Measurements from ENCODE around the gene CLBA1. TPM values are rescaled to one million over a fixed set of nuclear protein-coding genes. Genes with fewer than 3 reads are reported as not detected.
"Not testable (repeated sequence)": the region's sequence is repeated elsewhere in the genome, so short reads cannot be mapped to it uniquely, and the experiment has no call there.

Gene CLBA1
- total RNA-seq, 1 donor from 2014 or later = 7.7 TPM

DNA sequence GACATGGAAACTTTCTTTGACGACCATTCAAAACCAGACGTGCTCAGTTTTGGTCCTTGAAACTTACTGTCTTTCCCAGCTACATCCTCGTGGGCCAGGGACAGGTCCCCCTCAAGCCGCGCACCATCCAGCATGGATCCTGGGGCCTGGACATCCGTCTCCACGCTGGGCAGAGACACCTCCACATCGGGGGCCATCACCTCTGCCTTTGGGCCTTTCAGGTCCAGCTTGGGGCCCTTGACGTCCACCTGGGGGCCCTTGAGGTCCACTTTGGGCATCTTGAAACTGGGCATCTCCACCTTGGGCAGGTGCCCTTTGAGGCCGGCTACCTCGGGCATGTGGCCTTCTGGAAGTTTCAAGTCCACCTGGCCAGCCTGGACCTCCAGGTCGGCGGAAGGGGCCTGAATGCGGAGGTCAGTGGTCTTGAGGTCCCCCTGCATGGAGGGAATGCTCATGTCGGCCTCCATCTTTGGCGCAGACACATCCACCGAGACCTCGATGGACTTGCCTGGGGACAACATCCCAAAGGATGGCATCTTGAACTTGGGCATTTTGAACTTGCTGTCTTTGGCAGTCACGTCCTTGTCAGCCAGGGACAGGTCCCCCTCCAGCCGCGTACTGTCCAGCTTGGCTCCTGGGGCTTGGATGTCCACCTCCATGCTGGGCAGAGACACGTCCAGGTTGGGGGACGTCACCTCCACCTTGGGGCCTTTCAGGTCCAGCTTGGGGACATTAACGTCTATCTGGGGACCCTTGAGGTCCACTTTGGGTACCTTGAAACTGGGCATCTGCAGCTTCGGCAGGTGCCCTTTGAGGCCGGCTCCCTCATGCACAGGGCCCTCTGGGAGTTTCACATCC lies 43.9 kb upstream of the CLBA1 start:
- Mint-ChIP-seq H3K9me3 (ENCODE audit: unreplicated experiment) (no peaks in the 10 kb centered on the region), H3K4me1 (ENCODE audit: unreplicated experiment) (no peaks in the 10 kb centered on the region), H3K36me3 (ENCODE audit: unreplicated experiment) (peaks cover 19% of the 10 kb centered on the region), H3K27me3 (ENCODE audit: unreplicated experiment) (no peaks in the 10 kb centered on the region), H3K27ac (ENCODE audit: unreplicated experiment) (no peak overlapping the region), H3K4me3 (ENCODE audit: unreplicated experiment) (no peak overlapping the region)
- DNase-seq (ENCODE audit: extremely low spot score, unreplicated experiment) = no peak
- TF ChIP-seq, protein P1, sequence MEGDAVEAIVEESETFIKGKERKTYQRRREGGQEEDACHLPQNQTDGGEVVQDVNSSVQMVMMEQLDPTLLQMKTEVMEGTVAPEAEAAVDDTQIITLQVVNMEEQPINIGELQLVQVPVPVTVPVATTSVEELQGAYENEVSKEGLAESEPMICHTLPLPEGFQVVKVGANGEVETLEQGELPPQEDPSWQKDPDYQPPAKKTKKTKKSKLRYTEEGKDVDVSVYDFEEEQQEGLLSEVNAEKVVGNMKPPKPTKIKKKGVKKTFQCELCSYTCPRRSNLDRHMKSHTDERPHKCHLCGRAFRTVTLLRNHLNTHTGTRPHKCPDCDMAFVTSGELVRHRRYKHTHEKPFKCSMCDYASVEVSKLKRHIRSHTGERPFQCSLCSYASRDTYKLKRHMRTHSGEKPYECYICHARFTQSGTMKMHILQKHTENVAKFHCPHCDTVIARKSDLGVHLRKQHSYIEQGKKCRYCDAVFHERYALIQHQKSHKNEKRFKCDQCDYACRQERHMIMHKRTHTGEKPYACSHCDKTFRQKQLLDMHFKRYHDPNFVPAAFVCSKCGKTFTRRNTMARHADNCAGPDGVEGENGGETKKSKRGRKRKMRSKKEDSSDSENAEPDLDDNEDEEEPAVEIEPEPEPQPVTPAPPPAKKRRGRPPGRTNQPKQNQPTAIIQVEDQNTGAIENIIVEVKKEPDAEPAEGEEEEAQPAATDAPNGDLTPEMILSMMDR (IDR thresholded peaks at IDR 0.05) = no peak

DNA sequence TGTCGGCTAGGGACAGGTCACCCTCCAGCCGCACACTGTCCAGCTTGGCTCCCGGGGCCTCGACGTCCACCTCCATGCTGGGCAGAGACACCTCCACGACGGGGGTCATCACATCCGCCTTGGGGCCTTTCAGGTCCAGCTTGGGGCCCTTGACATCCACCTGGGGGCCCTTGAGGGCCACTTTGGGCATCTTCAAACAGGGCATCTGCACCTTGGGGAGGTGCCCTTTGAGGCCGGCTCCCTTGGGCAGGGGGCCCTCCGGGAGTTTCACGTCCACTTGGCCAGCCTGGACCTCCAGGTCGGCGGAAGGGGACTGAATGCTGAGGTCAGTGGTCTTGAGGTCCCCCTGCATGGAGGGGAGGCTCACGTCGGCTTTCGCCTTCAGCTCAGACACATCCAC lies 43.0 kb upstream of the CLBA1 start:
- TF ChIP-seq, protein P1 (IDR thresholded peaks at IDR 0.05) = no peak
- Mint-ChIP-seq H3K4me1 (ENCODE audit: unreplicated experiment) (no peaks in the 10 kb centered on the region), H3K36me3 (ENCODE audit: unreplicated experiment) (peaks cover 21% of the 10 kb centered on the region), H3K9me3 (ENCODE audit: unreplicated experiment) (no peaks in the 10 kb centered on the region), H3K4me3 (ENCODE audit: unreplicated experiment) (no peak overlapping the region), H3K27ac (ENCODE audit: unreplicated experiment) (no peak overlapping the region), H3K27me3 (ENCODE audit: unreplicated experiment) (no peaks in the 10 kb centered on the region)
- no peak for DNase-seq (ENCODE audit: extremely low spot score, unreplicated experiment)

DNA sequence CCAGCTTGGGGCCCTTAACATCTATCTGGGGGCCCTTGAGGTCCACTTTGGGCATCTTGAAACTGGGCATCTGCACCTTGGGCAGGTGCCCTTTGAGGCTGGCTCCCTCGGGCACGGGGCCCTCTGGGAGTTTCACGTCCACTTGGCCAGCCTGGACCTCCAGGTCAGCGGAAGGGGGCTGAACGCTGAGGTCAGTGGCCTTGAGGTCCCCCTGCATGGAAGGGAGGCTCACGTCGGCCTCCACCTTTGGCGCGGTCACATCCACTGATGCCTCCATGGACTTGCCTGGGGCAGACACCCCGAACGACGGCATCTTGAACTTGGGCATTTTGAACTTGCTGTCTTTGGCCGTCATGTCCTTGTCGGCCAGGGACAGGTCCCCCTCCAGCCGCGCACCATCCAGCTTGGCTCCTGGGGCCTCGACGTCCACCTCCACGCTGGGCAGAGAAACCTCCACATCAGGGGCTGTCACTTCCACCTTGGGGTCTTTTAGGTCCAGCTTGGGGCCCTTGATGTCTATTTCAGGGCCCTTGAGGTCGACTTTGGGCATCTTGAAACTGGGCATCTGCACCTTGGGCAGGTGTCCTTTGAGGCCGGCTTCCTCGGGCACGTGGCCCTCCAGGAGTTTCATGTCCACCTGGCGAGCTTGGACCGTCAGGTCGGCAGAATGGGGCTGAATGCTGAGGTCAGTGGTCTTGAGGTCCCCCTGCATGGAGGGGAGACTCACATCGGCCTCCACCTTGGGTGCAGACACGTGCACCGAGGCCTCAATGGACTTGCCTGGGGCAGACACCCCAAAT lies 42.2 kb upstream of the CLBA1 start:
- H3K27me3 Mint-ChIP-seq (ENCODE audit: unreplicated experiment); DNase-seq (ENCODE audit: extremely low spot score, unreplicated experiment): not testable (repeated sequence)

DNA sequence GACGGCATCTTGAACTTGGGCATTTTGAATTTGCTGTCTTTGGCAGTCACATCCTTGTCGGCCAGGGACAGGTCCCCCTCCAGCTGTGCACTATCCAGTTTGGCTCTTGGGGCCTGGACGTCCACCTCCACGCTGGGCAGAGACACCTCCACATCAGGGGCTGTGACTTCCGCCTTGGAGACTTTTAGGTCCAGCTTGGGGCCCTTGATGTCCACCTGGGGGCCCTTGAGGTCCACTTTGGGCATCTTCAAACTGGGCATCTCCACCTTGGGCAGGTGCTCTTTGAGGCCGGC lies 41.6 kb upstream of the CLBA1 start:
- not testable (repeated sequence) for H3K4me1 Mint-ChIP-seq (ENCODE audit: unreplicated experiment); DNase-seq (ENCODE audit: extremely low spot score, unreplicated experiment); H3K9me3 Mint-ChIP-seq (ENCODE audit: unreplicated experiment); H3K27ac Mint-ChIP-seq (ENCODE audit: unreplicated experiment); H3K4me3 Mint-ChIP-seq (ENCODE audit: unreplicated experiment); H3K27me3 Mint-ChIP-seq (ENCODE audit: unreplicated experiment)
- H3K36me3 Mint-ChIP-seq (ENCODE audit: unreplicated experiment) = peaks cover 22% of the 10 kb centered on the region

More for the DNA sequence above, 42.2 kb upstream of the CLBA1 start:
- H3K36me3 Mint-ChIP-seq (ENCODE audit: unreplicated experiment) = peaks cover 22% of the 10 kb centered on the region
- not testable (repeated sequence) for H3K4me1 Mint-ChIP-seq (ENCODE audit: unreplicated experiment); H3K27ac Mint-ChIP-seq (ENCODE audit: unreplicated experiment); H3K9me3 Mint-ChIP-seq (ENCODE audit: unreplicated experiment); H3K4me3 Mint-ChIP-seq (ENCODE audit: unreplicated experiment)

DNA sequence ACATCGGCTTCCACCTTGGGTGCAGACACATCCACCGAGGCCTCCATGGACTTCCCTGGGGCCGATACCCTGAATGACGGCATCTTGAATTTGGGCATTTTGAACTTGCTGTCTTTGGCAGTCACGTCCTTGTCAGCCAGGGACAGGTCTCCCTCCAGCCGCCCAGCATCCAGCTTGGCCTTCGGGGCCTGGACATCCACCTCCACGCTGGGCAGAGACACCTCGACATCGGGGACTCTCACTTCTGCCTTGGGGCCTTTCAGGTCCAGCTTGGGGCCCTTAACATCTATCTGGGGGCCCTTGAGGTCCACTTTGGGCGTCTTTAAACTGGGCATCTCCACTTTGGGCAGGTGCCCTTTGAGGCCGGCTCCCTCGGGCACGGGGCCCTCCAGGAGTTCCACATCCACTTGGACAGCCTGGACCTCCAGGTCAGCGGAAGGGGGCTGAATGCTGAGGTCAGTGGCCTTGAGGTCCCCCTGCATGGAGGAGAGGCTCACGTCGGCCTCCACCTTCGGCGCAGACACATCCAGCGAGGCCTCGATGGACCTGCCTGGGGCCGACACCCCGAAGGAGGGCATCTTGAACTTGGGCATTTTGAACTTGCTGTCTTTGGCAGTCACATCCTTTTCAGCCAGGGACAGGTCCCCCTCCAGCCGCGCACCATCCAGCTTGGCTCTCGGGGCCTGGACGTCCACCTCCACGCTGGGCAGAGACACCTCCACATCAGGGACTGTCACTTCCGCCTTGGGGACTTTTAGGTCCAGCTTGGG lies 41.0 kb upstream of the CLBA1 start:
- H3K9me3 Mint-ChIP-seq (ENCODE audit: unreplicated experiment); H3K4me1 Mint-ChIP-seq (ENCODE audit: unreplicated experiment); H3K4me3 Mint-ChIP-seq (ENCODE audit: unreplicated experiment); DNase-seq (ENCODE audit: extremely low spot score, unreplicated experiment); H3K27me3 Mint-ChIP-seq (ENCODE audit: unreplicated experiment); H3K27ac Mint-ChIP-seq (ENCODE audit: unreplicated experiment): not testable (repeated sequence)
- H3K36me3 Mint-ChIP-seq (ENCODE audit: unreplicated experiment) = peaks cover 22% of the 10 kb centered on the region

DNA sequence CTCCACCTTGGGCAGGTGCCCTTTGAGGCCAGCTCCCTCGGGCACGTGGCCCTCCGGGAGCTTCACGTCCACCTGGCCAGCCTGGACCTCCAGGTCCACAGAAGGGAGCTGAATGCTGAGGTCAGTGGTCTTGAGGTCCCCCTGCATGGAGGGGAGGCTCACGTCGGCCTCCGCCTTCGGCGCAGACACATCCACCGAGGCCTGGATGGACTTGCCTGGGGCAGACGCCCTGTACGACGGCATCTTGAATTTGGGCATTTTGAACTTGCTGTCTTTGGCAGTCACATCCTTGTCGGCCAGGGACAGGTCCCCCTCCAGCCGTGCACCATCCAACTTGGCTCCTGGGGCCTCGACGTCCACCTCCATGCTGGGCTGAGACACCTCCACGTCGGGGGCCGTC lies 40.3 kb upstream of the CLBA1 start:
- not testable (repeated sequence) for H3K27ac Mint-ChIP-seq (ENCODE audit: unreplicated experiment); H3K4me3 Mint-ChIP-seq (ENCODE audit: unreplicated experiment); H3K9me3 Mint-ChIP-seq (ENCODE audit: unreplicated experiment)

DNA sequence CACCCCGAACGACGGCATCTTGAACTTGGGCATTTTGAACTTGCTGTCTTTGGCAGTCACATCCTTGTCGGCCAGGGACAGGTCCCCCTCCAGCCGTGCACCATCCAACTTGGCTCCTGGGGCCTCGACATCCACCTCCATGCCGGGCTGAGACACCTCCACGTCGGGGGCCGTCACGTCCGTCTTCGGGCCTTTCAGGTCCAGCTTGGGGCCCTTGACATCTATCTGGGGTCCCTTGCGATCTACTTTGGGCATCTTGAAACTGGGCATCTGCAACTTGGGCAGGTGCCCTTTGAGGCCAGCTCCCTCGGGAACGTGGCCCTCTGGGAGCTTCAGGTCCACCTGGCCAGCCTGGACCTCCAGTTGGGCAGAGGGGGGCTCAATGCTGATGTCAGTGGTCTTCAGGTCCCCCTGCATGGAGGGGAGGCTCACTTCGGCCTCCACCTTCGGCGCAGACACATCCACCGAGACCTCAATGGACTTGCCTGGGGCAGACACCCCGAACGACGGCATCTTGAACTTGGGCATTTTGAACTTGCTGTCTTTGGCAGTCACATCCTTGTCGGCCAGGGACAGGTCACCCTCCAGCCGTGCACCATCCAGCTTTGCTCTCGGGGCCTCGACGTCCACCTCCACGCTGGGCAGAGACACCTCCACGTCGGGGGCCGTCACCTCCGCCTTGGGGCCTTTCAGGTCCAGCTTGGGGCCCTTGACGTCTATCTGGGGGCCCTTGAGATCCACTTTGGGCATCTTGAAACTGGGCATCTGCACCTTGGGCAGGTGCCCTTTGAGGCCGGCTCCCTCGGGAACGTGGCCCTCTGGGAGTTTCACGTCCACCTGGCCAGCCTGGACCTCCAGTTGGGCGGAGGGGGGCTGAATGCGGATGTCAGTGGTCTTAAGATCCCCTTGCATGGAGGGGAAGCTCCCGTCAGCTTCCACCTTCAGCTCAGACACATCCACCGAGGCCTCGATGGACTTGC lies 39.3 kb upstream of the CLBA1 start:
- not testable (repeated sequence) for DNase-seq (ENCODE audit: extremely low spot score, unreplicated experiment); H3K4me3 Mint-ChIP-seq (ENCODE audit: unreplicated experiment); H3K27me3 Mint-ChIP-seq (ENCODE audit: unreplicated experiment); H3K4me1 Mint-ChIP-seq (ENCODE audit: unreplicated experiment); H3K27ac Mint-ChIP-seq (ENCODE audit: unreplicated experiment); H3K9me3 Mint-ChIP-seq (ENCODE audit: unreplicated experiment)
- peaks cover 19% of the 10 kb centered on the region for H3K36me3 Mint-ChIP-seq (ENCODE audit: unreplicated experiment)

More for the DNA sequence above, 40.3 kb upstream of the CLBA1 start:
- not testable (repeated sequence) for H3K27me3 Mint-ChIP-seq (ENCODE audit: unreplicated experiment); DNase-seq (ENCODE audit: extremely low spot score, unreplicated experiment); H3K4me1 Mint-ChIP-seq (ENCODE audit: unreplicated experiment)
- peaks cover 22% of the 10 kb centered on the region for H3K36me3 Mint-ChIP-seq (ENCODE audit: unreplicated experiment)

DNA sequence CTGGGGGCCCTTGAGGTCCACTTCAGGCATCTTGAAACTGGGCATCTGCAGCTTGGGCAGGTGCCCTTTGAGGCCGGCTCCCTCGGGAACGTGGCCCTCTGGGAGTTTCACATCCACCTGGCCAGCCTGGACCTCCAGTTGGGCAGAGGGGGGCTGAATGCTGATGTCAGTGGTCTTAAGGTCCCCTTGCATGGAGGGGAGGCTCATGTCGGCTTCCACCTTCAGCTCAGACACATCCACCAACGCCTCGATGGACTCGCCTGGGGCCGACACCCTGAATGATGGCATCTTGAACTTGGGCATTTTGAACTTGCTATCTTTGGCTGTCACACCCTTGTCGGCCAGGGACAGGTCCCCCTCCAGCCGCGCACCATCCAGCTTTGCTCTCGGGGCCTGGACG lies 38.4 kb upstream of the CLBA1 start:
- not testable (repeated sequence) for DNase-seq (ENCODE audit: extremely low spot score, unreplicated experiment); H3K4me3 Mint-ChIP-seq (ENCODE audit: unreplicated experiment); H3K27ac Mint-ChIP-seq (ENCODE audit: unreplicated experiment); H3K4me1 Mint-ChIP-seq (ENCODE audit: unreplicated experiment); H3K27me3 Mint-ChIP-seq (ENCODE audit: unreplicated experiment); H3K9me3 Mint-ChIP-seq (ENCODE audit: unreplicated experiment)
- peaks cover 19% of the 10 kb centered on the region for H3K36me3 Mint-ChIP-seq (ENCODE audit: unreplicated experiment)

Measured in osteocyte (in vitro differentiated cells).